HEK293 (cell line): ENCODE data around the gene DEF6.

ENCODE experiments used
- CTCF ChIA-PET: fragments of 350-600 bp; formaldehyde crosslinking; extraction: SDS; loops from one replicate; lab custom pipeline; 2021; ENCODE audit warnings: antibody characterized with exemption; lab: Yijun Ruan, JAX
- POLR2A ChIA-PET: fragments of 300-600 bp; formaldehyde crosslinking; extraction: SDS; loops from one replicate; lab custom pipeline; 2020; ENCODE audit warnings: antibody characterized with exemption, inconsistent platforms; lab: Yijun Ruan, JAX
- H3K27ac ChIP-seq: fragments of 200-500 bp; sonication (Bioruptor generic); 2 replicates; pipeline ENCODE4 v1.5.1; 2014; ENCODE audit warnings: low read depth, low read length, control low read depth, inconsistent platforms; ENCODE audit errors: extremely low read depth
- H3K36me3 ChIP-seq, 2 experiments: fragments of 200-500 bp in 1 of 2; sonication (Bioruptor generic) in 1 of 2; 1 replicate in 1 of 2; 2 replicates in 1 of 2; pipeline ENCODE4 v1.5.1; 2014 to 2017; ENCODE audit warnings: inconsistent platforms in 2 of 2, low read length in 2 of 2; ENCODE audit not compliant: control insufficient read depth in 2 of 2, insufficient read depth in 1 of 2
- H3K4me1 ChIP-seq: fragments of 200-500 bp; sonication (Bioruptor generic); 2 replicates; pipeline ENCODE4 v1.5.1; 2014; ENCODE audit warnings: mild to moderate bottlenecking, low read length, inconsistent platforms; ENCODE audit not compliant: control insufficient read depth, insufficient read depth
- H3K4me3 ChIP-seq: 2 replicates; pipeline ENCODE4 v1.5.1; 2011; ENCODE audit warnings: low read depth, mild to moderate bottlenecking, control low read depth, low read length, moderate library complexity
- H3K9me3 ChIP-seq: fragments of 200-500 bp; sonication (Bioruptor generic); 2 replicates; pipeline ENCODE4 v1.5.1; 2014; ENCODE audit warnings: low read depth, low read length, inconsistent platforms; ENCODE audit not compliant: control insufficient read depth, insufficient read depth
- ATF2 ChIP-seq: fragments of 450-650 bp; formaldehyde crosslinking; IDR thresholded peaks from 2 replicates; pipeline ENCODE4 v1.5.1; 2016; ENCODE audit warnings: missing biosample characterization, missing genetic modification characterization, low read depth
- KLF8 ChIP-seq: fragments of 450-650 bp; formaldehyde crosslinking; IDR thresholded peaks from 2 replicates; pipeline ENCODE4 v1.5.1; 2016; ENCODE audit warnings: missing biosample characterization, missing genetic modification characterization
- OSR2 ChIP-seq: fragments of 450-650 bp; formaldehyde crosslinking; IDR thresholded peaks from 2 replicates; pipeline ENCODE4 v1.5.1; 2016; ENCODE audit warnings: missing biosample characterization, missing genetic modification characterization
- PATZ1 ChIP-seq: fragments of 450-650 bp; formaldehyde crosslinking; IDR thresholded peaks from 2 replicates; pipeline ENCODE4 v1.5.1; 2016; ENCODE audit warnings: missing biosample characterization, missing genetic modification characterization
- PRDM1 ChIP-seq: fragments of 450-650 bp; formaldehyde crosslinking; IDR thresholded peaks from 2 replicates; pipeline ENCODE4; 2016; ENCODE audit warnings: missing biosample characterization, missing genetic modification characterization
- SCRT1 ChIP-seq: fragments of 450-650 bp; formaldehyde crosslinking; IDR thresholded peaks from 2 replicates; pipeline ENCODE4 v1.5.1; 2016; ENCODE audit warnings: missing biosample characterization, missing genetic modification characterization, borderline replicate concordance
- SCRT2 ChIP-seq: fragments of 450-650 bp; formaldehyde crosslinking; IDR thresholded peaks from 2 replicates; pipeline ENCODE4 v1.5.1; 2016; ENCODE audit warnings: missing biosample characterization, missing genetic modification characterization
- TCF7L2 ChIP-seq: IDR thresholded peaks from 2 replicates; pipeline ENCODE4 v1.6.1; 2011; ENCODE audit warnings: low read depth, mild to moderate bottlenecking, inconsistent platforms, low read length, moderate library complexity, borderline replicate concordance
- ZBTB10 ChIP-seq: fragments of 450-650 bp; formaldehyde crosslinking; IDR thresholded peaks from 2 replicates; pipeline ENCODE4 v1.5.1; 2016; ENCODE audit warnings: missing biosample characterization, missing genetic modification characterization
- ZBTB17 ChIP-seq: fragments of 450-650 bp; formaldehyde crosslinking; IDR thresholded peaks from 2 replicates; pipeline ENCODE4 v1.5.1; 2016; ENCODE audit warnings: missing biosample characterization, missing genetic modification characterization
- ZBTB44 ChIP-seq: fragments of 450-650 bp; IDR thresholded peaks from 2 replicates; pipeline ENCODE4 v1.5.1; 2018; ENCODE audit warnings: missing biosample characterization, mild to moderate bottlenecking, missing genetic modification characterization
- ZFP37 ChIP-seq: fragments of 450-650 bp; formaldehyde crosslinking; IDR thresholded peaks from 2 replicates; pipeline ENCODE4 v1.5.1; 2016; ENCODE audit warnings: missing biosample characterization, missing genetic modification characterization
- ZFP41 ChIP-seq: fragments of 450-650 bp; formaldehyde crosslinking; IDR thresholded peaks from 2 replicates; pipeline ENCODE4 v1.5.1; 2016; ENCODE audit warnings: missing biosample characterization, missing genetic modification characterization, borderline replicate concordance
- ZIC2 ChIP-seq: fragments of 450-650 bp; formaldehyde crosslinking; IDR thresholded peaks from 2 replicates; pipeline ENCODE4 v1.5.1; 2016; ENCODE audit warnings: missing biosample characterization, missing genetic modification characterization
- ZNF184 ChIP-seq: fragments of 450-650 bp; IDR thresholded peaks from 2 replicates; pipeline ENCODE4 v1.5.1; 2018; ENCODE audit warnings: missing biosample characterization, mild to moderate bottlenecking, missing genetic modification characterization
- ZNF341 ChIP-seq: fragments of 450-650 bp; formaldehyde crosslinking; IDR thresholded peaks from 2 replicates; pipeline ENCODE4; 2016; ENCODE audit warnings: low read depth, missing biosample characterization, missing genetic modification characterization
- ZNF362 ChIP-seq: fragments of 450-650 bp; formaldehyde crosslinking; IDR thresholded peaks from 2 replicates; pipeline ENCODE4 v1.5.1; 2016; ENCODE audit warnings: missing biosample characterization, missing genetic modification characterization
- ZNF514 ChIP-seq: fragments of 450-650 bp; formaldehyde crosslinking; IDR thresholded peaks from 2 replicates; pipeline ENCODE4 v1.5.1; 2016; ENCODE audit warnings: missing biosample characterization, missing genetic modification characterization
- ZNF596 ChIP-seq: fragments of 450-650 bp; IDR thresholded peaks from 2 replicates; pipeline ENCODE4 v1.5.0; 2018; ENCODE audit warnings: missing biosample characterization, mild to moderate bottlenecking, missing genetic modification characterization, moderate library complexity
- ZNF629 ChIP-seq: fragments of 450-650 bp; formaldehyde crosslinking; IDR thresholded peaks from 2 replicates; pipeline ENCODE4 v1.5.1; 2017; ENCODE audit warnings: missing biosample characterization, missing genetic modification characterization
- ZNF639 ChIP-seq: fragments of 450-650 bp; formaldehyde crosslinking; IDR thresholded peaks from 2 replicates; pipeline ENCODE4 v1.5.1; 2016; ENCODE audit warnings: missing biosample characterization, missing genetic modification characterization
- ZNF660 ChIP-seq: fragments of 450-650 bp; IDR thresholded peaks from 2 replicates; pipeline ENCODE4 v1.5.1; 2018; ENCODE audit warnings: missing biosample characterization, mild to moderate bottlenecking, missing genetic modification characterization
- ZSCAN16 ChIP-seq: fragments of 450-650 bp; formaldehyde crosslinking; IDR thresholded peaks from 2 replicates; pipeline ENCODE4 v1.5.1; 2016; ENCODE audit warnings: missing biosample characterization, missing genetic modification characterization
- ZSCAN5A ChIP-seq: fragments of 450-650 bp; formaldehyde crosslinking; IDR thresholded peaks from 2 replicates; pipeline ENCODE4 v1.5.1; 2016; ENCODE audit warnings: missing biosample characterization, missing genetic modification characterization

Gene DEF6

GRCh38 chr6:35360349-35361138, 62.9 kb downstream of the DEF6 start:
- CTCF ChIA-PET = interaction anchor here (0.6 to 1.8 kb wide), 6 partner anchors 11 to 54 kb away, joined by 3 to 7 read pairs (median 4); partner anchors contain the start of gene PPARD
- H3K36me3 ChIP-seq = peaks cover 0 to 17% of the 10 kb centered on the region in 2 experiments; a peak in 2 of 3 replicates
- H3K9me3 ChIP-seq = no peaks in the 10 kb centered on the region
- H3K27ac ChIP-seq = peak overlapping the region; percentile 12; the same call in 1 of the 2 replicates
- H3K4me1 ChIP-seq = peaks cover 18% of the 10 kb centered on the region
- no peak overlapping the region for H3K4me3 ChIP-seq
- POLR2A ChIA-PET = interaction anchor here (0.9 to 1.3 kb wide), 4 partner anchors 17 to 101 kb away, joined by 3 read pairs; partner anchors contain the start of gene ZNF76
- TF ChIP-seq ZFP37 (tag by site-specific recombination) (0 out of 2 replicates have a peak, but pooled peaks have one; percentile 48), ZNF514 (tag by site-specific recombination) (no peak), TCF7L2 (no peak), ZSCAN16 (tag by site-specific recombination) (no peak), ATF2 (peak; percentile 27; the same call in 1 of the 2 replicates), SCRT1 (tag by site-specific recombination) (peak; percentile 62; the same call in 1 of the 2 replicates), PRDM1 (peak; percentile 35), ZNF639 (tag by site-specific recombination) (peak; percentile 30; the same call in 1 of the 2 replicates), KLF8 (tag by site-specific recombination) (peak; percentile 81; the same call in 1 of the 2 replicates), ZNF341 (tag by site-specific recombination) (peak; percentile 99), PATZ1 (tag by site-specific recombination) (0 out of 2 replicates have a peak, but pooled peaks have one; percentile 31), ZIC2 (tag by site-specific recombination) (peak; percentile 86), ZSCAN5A (tag by site-specific recombination) (no peak), ZNF362 (tag by site-specific recombination) (peak; percentile 28; the same call in 1 of the 2 replicates), ZBTB44 (tag by site-specific recombination) (peak; percentile 82), ZBTB10 (no peak), ZNF660 (tag by site-specific recombination) (peak; percentile 61; the same call in 1 of the 2 replicates), ZFP41 (tag by site-specific recombination) (no peak), ZNF184 (peak; percentile 33; the same call in 1 of the 2 replicates), OSR2 (tag by site-specific recombination) (peak; percentile 73), ZBTB17 (tag by site-specific recombination) (peak; percentile 68; the same call in 1 of the 2 replicates), ZNF596 (tag by site-specific recombination) (no peak), SCRT2 (tag by site-specific recombination) (peak; percentile 98), ZNF629 (peak; percentile 78)
